Peyer's patch (tissue), 4 donors: ENCODE data around the gene FGD3. TPM values are rescaled to one million over a fixed set of nuclear protein-coding genes. Genes with fewer than 3 reads are reported as not detected.

Experiments used
- DNase-seq, 3 donors: peaks; one replicate each; pipeline ENCODE4 v3.0.0-alpha.2; 2017 to 2019
- H3K27ac ChIP-seq, 4 donors: fragments of 200-600 bp; sonication (generic); one replicate each; pipeline ENCODE4 v1.5.1; 2016 to 2019
- H3K27me3 ChIP-seq, 2 donors: fragments of 200-600 bp; sonication (generic); one replicate each; pipeline ENCODE4 v1.5.1; 2019
- H3K36me3 ChIP-seq, 3 donors: fragments of 200-600 bp; sonication (generic); one replicate each; pipeline ENCODE4 v1.5.1; 2016 to 2019
- H3K4me1 ChIP-seq, 4 donors: fragments of 200-600 bp; sonication (generic); one replicate each; pipeline ENCODE4 v1.5.1; 2016 to 2019
- H3K4me3 ChIP-seq, 4 donors: fragments of 200-600 bp; sonication (generic); 1 replicate in 3 of 4; 2 replicates in 1 of 4; pipeline ENCODE4 v1.5.1; 2016 to 2019; ENCODE audit warnings: mild to moderate bottlenecking in 1 of 4
- H3K9me3 ChIP-seq, 4 donors: fragments of 200-600 bp; sonication (generic); one replicate each; pipeline ENCODE4 v1.5.1; 2016 to 2019; ENCODE audit warnings: mild to moderate bottlenecking in 1 of 4
- POLR2A ChIP-seq, 2 donors: fragments of 450-650 bp; IDR thresholded peaks; one replicate each; pipeline ENCODE4 v1.5.1; 2017; ENCODE audit warnings: antibody characterized with exemption in 2 of 2, mild to moderate bottlenecking in 2 of 2, moderate library complexity in 2 of 2
- total RNA-seq, 4 donors: library from RNA; depleted of rRNA; stranded (reverse); fragments of >200 nt; gene quantifications; one replicate each; pipeline ENCODE4 v1.1.0, GENCODE V29; 2016
- TF ChIP-seq, protein P1 (sequence below), 6 experiments: fragments of 450-650 bp in 4 of 6; fragments of 200-600 bp in 2 of 6; sonication (generic) in 1 of 6; IDR thresholded peaks; one replicate each; pipeline ENCODE4 v1.5.1; 2017 to 2019; ENCODE audit warnings: antibody characterized with exemption in 6 of 6, mild to moderate bottlenecking in 3 of 6, moderate library complexity in 1 of 6

The FGD3 gene
- total RNA-seq, 4 donors from 2014 or later: 4.6 to 48.7 (median 7.8) TPM

DNA sequence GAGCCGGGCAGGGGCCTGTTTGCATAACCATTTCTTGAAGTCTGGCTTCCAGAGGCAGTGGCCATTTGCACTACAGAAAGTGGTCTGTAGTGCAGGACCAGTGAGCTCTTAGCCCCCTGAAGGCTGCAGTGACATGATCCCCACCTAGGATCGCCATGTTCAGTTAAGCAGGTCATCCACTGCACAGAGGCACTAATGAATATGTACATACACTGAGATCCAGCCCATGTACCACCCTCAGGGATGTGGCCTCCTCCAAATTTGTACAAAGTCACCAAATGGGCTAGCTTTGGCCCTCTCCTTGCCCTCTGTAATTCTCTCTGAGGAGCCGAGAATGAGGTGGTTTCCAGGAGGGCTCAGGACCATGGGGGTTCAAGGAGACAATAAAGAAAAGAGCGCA, 102.9 kb downstream of the FGD3 start:
- Histone ChIP-seq H3K27ac (no peak overlapping the region), H3K4me1 (no peaks in the 10 kb centered on the region), H3K9me3 (no peaks in the 10 kb centered on the region), H3K4me3 (no peak overlapping the region), H3K27me3 (no peaks in the 10 kb centered on the region), H3K36me3 (no peaks in the 10 kb centered on the region)
- TF ChIP-seq, protein P1, sequence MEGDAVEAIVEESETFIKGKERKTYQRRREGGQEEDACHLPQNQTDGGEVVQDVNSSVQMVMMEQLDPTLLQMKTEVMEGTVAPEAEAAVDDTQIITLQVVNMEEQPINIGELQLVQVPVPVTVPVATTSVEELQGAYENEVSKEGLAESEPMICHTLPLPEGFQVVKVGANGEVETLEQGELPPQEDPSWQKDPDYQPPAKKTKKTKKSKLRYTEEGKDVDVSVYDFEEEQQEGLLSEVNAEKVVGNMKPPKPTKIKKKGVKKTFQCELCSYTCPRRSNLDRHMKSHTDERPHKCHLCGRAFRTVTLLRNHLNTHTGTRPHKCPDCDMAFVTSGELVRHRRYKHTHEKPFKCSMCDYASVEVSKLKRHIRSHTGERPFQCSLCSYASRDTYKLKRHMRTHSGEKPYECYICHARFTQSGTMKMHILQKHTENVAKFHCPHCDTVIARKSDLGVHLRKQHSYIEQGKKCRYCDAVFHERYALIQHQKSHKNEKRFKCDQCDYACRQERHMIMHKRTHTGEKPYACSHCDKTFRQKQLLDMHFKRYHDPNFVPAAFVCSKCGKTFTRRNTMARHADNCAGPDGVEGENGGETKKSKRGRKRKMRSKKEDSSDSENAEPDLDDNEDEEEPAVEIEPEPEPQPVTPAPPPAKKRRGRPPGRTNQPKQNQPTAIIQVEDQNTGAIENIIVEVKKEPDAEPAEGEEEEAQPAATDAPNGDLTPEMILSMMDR (IDR thresholded peaks at IDR 0.05): no peak
- TF ChIP-seq POLR2A (IDR thresholded peaks at IDR 0.05): no peak
- no peak for DNase-seq

DNA sequence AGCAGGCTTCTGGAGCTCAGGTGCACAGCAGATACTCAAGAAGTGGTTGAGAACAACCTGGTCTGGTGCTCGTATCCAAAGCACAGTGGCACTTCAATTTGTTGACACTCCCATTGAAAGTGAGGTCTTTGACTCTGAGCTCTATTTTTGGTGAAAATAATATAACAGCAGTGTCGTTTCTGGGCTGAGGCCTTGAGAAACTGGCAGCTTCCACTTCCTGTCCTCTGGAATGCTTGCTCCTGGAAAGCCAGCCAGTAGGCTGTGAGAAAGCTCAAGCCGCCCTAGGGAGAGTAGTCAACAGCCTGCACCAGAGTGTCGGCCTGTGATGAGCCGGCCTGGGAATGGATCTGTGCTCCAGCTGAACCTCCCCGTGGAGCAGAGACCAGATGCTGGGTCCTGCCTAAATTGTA, 104.4 kb downstream of the FGD3 start:
- H3K27me3 ChIP-seq: no peaks in the 10 kb centered on the region
- H3K36me3 ChIP-seq: no peaks in the 10 kb centered on the region
- TF ChIP-seq POLR2A (IDR thresholded peaks at IDR 0.05): no peak
- TF ChIP-seq, protein P1 (IDR thresholded peaks at IDR 0.05): no peak
- no peak overlapping the region for H3K4me3 ChIP-seq
- H3K4me1 ChIP-seq: no peaks in the 10 kb centered on the region
- no peaks in the 10 kb centered on the region for H3K9me3 ChIP-seq
- no peak for DNase-seq
- H3K27ac ChIP-seq: peak overlapping the region in 3 of 4 donors; percentile 17 to 46 (median 27)

DNA sequence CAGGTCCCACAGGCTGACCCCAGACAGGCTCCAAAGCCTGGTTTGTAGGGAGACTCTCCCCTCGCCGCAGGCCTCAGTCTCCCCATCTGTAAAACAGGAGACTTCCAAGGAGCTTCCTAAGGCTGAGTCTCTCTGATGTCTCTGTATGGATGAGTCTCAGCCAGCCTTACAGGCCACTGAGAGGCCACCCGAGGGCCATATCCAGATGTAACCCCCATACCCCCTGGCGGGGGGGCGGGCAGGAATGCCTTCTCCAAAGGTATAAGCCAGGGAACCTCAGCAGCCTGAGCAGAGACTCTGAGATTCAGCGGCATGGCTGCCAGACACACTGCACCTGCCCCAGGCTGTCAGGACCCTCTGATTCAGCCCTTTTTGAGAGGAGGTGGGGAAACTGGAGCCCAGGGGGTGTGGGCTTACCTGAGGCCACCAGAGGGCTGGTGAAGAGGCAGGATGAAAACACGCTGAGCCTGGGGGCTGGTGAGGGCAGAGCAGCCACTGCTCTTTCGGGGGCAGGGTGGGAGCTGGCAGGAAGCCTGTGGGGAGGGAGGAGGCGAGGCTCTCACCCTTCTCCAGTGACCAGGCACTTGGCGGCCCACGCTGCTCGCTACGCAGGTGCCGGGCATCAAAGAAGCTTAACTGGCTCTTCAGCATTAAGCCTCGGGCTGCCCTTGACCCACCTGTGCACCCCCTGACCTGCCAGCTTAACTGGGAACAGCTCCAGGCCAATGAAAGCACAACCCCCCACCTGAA, 105.6 kb downstream of the FGD3 start:
- Histone ChIP-seq H3K4me3 (no peak overlapping the region), H3K9me3 (no peaks in the 10 kb centered on the region), H3K27me3 (no peaks in the 10 kb centered on the region), H3K4me1 (peaks cover 0 to 4% (median 0%) of the 10 kb centered on the region in 4 donors), H3K36me3 (no peaks in the 10 kb centered on the region), H3K27ac (no peak overlapping the region)
- no peak for DNase-seq
- no peak for TF ChIP-seq POLR2A (IDR thresholded peaks at IDR 0.05)
- TF ChIP-seq, protein P1 (IDR thresholded peaks at IDR 0.05): no peak

DNA sequence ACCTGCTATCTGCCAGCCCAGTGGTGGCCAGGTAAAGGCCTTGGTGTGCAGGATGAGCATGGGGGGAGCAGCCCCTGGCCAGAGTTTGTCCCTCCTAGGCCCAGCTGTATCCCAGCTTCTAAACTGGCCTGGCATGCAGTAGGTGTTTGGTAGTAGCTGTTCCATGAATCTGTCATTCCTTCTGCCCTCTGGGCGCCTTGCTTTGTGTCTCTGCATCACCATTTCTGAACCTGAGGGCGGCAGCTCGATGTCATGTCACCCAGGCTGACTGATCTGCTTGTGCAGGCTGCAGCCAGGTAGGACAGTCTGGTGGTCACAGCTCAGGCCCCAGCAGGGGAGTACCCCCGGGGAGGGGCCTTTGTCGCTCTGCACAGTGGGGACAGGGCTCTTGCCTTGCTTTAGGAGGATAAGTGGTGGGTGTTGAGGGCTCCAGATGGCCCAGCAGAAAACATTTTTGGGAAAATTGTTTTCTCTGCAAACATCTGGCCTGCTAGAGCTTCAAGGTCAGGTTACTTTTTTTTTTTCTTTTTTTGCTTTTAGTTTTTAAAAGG, 106.5 kb downstream of the FGD3 start:
- Histone ChIP-seq H3K27me3 (no peaks in the 10 kb centered on the region), H3K27ac (no peak overlapping the region), H3K9me3 (no peaks in the 10 kb centered on the region), H3K4me1 (peaks cover 0 to 11% (median 7%) of the 10 kb centered on the region in 4 donors), H3K36me3 (no peaks in the 10 kb centered on the region), H3K4me3 (no peak overlapping the region)
- no peak for DNase-seq
- no peak for TF ChIP-seq POLR2A (IDR thresholded peaks at IDR 0.05)
- TF ChIP-seq, protein P1 (IDR thresholded peaks at IDR 0.05): no peak

DNA sequence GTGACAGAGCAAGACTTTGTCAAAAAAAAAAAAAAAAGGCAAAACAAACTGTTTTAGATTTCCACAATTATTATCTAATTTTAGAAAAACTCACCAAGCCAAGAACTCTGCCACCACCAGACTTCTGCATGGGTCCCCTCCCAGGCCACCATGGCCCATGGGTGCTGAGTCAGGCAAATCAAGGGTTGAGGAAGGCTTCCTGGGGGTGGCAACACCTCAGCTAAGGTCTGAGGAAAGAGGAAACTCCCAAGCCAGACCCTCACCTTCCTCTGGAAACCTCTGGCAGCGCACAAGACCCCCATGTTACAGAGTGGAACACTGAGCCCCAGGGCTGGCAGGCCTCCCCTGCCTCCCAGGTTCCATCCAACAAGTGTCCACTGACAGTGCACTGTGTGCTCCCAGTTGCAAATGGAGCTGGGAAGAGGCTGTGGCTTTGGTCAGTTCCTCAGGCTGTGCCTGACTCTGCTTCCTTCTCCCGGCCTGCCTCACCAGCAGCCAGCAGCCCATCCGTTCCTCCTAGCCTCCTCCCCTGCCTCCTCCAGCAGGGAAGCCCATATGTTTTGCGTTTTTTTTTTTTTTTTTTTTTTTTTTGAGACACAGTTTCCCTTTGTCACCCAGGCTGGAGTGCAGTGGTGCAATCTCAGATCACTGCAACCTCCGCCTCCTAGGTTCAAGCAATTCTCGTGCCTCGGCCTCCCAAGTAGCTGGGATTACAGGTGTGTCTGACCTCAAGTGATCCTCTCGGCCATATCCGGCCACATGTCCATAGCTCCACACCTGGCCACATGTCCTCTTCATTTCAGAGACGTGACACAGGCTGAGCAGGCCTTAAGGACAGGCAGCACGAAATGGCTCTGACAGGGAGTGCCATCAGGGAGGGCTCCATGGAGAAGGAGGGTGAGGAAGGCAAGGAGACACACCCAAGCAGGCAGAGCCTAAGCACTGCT, 107.7 kb downstream of the FGD3 start:
- Histone ChIP-seq H3K4me1 (peaks cover 0 to 16% (median 13%) of the 10 kb centered on the region in 4 donors), H3K4me3 (no peak overlapping the region), H3K27me3 (no peaks in the 10 kb centered on the region), H3K36me3 (no peaks in the 10 kb centered on the region), H3K9me3 (no peaks in the 10 kb centered on the region), H3K27ac (no peak overlapping the region)
- TF ChIP-seq, protein P1 (IDR thresholded peaks at IDR 0.05): no peak
- no peak for TF ChIP-seq POLR2A (IDR thresholded peaks at IDR 0.05)
- DNase-seq: no peak
